Activated gamma-delta T cell treated with anti-CD3 and anti-CD28 coated beads, Interleukin-2, amount 50 U/mL, for 16 hours (primary cell): ENCODE measurements around the gene ATP2B2.

Experiments used
- DNase-seq: peaks from one replicate; pipeline ENCODE4 v3.0.0-alpha.2; 2020; ENCODE audit warnings: low read depth

Gene ATP2B2

GRCh38 chr3:10358309-10358980 lies 146.9 kb downstream of the ATP2B2 start:
- no peak for DNase-seq

DNA sequence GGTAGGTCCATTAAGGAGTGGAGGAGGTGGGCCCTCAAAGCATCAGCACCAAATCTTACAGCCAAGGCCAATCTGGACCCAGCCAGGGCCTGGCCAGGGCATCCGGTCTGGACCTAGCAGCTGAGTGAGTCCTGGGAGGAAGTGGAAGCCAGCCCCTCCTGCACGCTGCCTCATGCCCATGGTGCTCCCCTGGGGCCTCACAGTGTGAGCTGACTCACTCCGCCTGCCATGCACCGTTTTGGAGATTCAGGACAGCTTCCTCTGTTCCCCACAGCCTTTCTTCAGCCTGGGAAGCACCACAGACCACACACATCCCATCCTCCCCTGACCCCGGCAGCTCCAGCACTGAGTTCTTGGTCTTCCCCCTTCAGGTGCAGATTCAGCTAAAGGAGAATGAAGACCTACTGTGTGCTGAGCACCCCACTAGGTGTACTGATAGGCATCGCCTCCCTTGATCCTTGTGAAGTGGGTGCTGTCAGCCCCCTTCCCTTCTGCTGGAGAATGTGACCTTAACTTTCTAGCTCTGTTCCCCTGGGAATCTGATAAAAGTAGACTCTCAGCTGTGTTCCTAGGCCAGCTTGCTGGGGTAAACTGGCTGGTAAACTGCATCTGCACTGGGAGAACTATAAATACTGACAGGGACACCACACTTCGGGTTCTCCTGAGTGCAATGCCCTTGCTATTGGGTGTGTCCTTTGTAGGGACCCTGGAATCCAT lies 147.6 kb downstream of the ATP2B2 start:
- no peak for DNase-seq

- no peak for DNase-seq
Observed at GRCh38 chr3:10357095-10357494, 148.3 kb downstream of the ATP2B2 start.

DNA sequence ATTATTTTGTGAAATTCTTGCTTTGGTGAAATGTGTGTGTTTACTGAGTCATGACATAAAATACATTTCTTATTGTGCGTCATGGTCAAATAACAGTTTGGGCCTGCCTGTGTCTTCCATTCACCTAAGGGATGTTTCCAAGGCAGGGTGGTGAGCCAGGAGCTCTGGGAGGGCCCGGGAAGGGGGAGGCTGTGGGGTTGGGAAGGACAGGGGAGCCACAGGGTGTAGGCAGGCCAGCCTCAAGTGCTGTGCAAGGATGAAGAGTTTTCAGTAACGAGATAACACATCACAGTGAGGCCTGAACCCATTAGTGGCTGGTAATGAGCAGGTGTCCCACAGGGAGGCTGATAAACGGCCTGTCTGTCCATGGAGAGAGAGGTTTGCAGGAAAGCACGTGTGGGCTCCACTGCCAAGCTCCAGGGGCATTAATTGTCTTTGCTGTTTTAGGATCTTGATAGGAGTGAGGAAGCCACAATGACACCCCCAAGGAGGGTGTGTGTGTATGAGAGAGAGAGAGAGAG lies 148.9 kb downstream of the ATP2B2 start:
- DNase-seq: no peak

DNA sequence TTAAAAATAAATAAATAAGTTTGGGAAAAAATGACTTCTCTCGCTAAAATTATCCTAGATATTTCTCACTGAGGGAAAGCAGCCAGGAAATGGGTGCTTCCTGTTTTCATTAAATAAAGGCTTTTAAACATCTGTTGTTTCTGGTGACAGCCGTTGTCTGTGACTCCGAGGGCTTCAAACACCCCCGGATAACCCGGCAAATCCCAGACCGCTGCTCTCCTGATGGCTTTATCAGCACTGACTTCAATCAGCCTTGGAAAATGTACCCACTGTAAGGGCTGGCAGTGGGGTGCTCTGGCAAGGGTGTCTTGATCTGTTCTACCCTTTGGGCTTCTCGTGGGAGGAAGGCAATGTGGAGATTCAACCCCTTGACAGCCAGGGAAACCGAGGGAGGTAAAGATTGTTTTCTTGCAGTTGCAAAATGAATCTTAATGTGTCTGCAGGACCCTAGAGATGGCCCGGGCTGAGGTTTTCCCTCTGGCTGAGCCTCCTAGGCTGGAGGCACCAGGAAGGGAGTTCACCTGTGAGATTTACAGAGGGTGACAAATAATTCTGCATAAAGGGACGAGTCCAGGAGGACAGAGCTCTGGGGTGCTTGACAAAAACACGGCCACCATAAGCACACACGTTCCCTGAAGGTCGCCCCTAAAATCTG lies 150.9 kb downstream of the ATP2B2 start:
- DNase-seq: no peak

GRCh38 chr3:10353661-10354360 lies 151.6 kb downstream of the ATP2B2 start:
- no peak for DNase-seq

- DNase-seq: no peak
Observed at GRCh38 chr3:10353160-10353559, 152.2 kb downstream of the ATP2B2 start.

DNA sequence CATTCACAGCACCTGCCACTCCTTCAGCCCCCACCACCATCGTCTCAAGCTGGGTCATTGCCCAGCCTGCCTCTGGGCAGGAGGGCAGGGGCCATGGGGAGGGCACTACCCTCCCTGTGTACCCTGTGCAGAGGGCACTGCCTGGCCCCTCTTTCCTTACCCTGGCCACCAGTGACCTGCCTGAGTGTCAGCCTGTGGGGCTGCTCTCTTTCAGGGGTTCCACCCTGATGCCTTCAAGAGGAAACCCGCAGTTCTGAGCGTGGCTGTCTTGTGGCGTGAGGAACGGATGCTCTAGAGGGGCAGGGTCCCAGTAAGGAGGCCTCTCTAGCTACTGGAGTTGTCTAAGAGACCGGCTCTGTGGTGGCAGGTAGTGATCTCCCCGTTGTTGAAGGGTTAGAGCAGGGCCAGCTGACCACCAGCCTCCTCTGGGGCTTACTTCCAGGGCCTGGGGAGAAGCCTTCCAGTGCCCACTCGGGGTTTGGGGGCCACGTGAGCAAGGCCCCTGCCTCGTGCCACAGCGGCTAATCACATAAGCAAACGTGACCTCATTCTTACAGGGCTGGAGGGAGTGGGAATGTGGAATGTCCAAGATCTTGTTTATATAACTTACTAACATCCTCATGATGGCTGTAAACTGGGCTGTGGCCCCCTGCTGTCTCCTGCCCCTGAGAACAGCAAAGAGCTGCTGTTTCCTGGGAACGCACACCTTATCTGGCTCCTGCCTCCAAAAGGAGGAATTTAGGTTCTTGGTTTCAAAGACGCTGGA lies 153.1 kb downstream of the ATP2B2 start:
- no peak for DNase-seq

DNA sequence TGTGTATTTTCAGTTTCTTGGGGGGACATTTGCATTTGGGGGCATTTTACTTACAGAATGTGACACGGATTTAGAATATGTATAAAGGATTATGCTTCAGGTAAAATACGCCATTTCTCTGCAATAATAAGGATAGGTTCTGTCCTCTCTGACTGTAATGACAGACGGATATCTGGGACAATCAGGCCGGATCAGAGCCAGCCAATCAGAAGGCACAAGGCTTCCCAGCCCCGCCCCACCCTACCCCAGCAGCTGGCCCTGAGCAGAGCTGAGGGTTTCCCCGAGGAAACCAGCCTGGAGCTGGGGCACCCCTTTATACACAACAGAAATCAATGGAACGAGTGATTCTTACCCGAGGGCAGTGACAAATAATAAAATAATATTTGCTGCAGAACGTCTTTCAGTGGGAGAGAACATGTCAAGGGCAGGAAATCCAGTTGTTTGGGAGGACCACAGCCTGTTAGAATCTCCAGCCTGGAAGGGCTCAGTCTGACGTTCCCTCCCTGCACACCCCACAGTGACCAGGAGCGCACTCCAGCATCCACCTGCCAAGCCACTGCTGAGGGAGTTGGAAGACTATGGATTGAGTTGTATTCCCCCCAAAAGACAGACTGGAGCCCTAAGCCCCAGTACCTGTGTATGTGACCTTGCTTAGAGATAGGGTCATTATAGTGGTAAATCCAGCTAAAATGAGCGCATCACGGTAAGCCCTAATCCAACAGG lies 154.2 kb downstream of the ATP2B2 start:
- DNase-seq: no peak

GRCh38 chr3:10350324-10350985 lies 154.9 kb downstream of the ATP2B2 start:
- no peak for DNase-seq

GRCh38 chr3:10349801-10350200 lies 155.6 kb downstream of the ATP2B2 start:
- no peak for DNase-seq

GRCh38 chr3:10348404-10348721 lies 157.0 kb downstream of the ATP2B2 start:
- no peak for DNase-seq

DNA sequence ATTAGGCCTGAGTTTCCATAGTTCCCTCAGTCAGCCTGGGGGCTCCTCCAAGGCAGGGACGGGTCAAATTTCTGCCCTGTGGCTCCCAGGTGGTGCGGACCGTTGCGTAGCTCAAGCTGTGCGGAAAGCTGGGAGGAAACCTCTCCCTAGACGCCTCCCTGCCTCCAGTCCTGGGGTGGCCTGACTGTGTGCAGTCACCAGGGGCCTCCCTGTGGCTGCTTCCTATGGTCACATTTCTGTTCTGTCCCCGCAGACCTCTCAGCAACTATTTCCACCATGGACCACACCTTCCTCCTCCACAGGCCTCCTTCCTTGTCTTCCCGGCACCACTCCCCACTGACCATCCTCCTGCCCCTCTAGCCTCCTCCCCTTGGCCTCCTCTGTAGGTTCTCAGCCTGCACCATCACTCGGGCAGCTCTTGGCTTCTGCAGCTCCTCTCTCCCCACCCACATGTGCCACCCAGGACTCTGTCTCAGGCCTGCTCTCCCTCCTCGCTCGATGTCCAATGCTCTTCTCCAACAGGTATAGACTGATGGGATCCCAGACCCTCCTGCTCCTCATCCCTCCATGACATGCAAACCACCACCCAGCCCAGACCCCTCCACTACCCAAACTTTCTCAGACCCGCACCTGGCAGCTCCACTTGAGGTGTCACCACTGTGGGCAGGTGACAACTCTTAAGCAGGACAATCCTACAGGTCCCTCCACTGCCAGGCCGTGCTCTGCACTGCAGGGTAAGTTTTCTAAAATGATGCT lies 157.6 kb downstream of the ATP2B2 start:
- no peak for DNase-seq

DNA sequence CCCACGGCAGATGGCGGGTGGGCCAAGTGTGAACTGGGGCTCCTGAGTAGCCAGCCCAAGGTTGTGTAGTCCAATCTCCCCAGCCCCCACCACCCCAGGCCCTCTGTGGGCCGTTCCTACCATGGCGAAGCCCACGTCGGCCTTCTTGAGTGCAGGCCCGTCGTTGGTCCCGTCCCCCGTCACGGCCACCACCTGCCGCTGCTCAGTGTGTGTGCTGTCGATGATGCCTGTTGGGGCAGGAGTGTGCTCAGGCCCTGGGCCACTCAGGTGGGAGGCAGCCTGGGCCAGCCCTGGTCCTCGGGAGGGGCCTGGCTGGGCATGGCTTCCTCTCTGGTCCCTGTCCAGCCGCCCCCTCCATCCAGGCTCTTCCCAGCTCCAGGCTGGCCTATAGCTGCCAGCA lies 159.5 kb downstream of the ATP2B2 start:
- no peak for DNase-seq

GRCh38 chr3:10344944-10345575 lies 160.3 kb downstream of the ATP2B2 start:
- DNase-seq: no peak

DNA sequence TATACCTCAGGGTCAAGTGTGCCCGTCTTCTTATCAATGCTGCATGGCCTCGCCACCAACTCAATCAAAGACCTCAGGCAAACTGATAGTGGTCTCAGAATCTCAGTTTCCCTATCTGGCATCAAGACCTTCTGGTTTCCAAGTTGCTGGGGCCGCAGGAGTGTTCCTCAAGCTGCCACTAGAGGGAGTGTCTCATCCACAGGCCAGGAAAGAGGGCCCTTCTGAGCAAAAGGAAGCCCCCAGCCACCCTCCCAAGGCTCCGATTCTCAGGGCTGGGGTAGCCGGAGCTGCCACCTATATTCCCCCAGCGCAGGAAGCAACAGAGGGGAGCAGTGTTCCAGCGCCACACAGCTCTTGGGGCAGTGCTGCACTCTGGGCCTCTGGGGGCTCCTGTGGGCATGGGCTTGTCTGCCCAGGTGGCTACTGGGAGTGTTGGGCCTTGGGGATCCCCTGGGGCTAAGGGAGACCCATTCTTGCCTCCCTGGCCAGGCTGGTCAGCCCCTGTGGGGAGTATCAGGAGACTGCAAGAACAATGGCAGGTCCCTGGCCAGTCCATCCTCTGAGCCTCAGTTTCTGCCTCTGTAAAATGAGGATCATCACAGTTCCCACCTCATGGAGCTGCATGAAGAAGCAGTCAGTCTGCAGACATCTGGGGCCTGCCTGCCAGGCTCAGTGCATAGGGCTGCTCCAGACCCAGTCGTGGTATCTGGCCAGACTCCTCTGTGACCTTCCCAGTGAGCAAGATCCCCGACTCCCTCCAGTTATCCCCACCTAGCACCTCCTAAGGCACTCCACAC lies 161.0 kb downstream of the ATP2B2 start:
- peak; percentile 40 for DNase-seq

DNA sequence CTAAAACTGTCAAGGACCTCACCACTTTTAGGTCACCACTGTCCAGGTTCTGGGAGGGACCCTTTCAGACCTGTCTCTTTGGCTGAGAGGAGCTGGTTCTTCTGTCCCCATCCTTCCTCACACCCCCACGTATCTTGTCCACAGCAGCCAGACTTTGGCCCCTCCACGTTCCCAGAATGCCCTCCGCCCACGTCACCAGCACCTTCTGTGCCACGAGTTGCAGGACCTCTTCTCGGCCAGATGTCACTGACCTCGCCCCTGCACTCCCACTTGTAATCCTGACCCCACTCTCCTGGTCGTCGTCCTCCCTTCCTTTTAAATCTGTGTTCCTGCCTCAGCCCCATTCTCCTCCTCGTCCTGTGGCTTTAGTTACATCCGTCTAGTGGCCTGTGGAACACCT lies 161.9 kb downstream of the ATP2B2 start:
- no peak for DNase-seq

GRCh38 chr3:10342781-10343180 lies 162.6 kb downstream of the ATP2B2 start:
- no peak for DNase-seq
